SH-SY5Y (cell line): ENCODE measurements around the gene ACOXL.
A peak's percentile ranks its signal among the peaks of the same experiment; 100 is the strongest.

Experiments
- GATA2 ChIP-seq: IDR thresholded peaks from 2 replicates; pipeline ENCODE4 v1.6.1; 2011; ENCODE audit warnings: mild to moderate bottlenecking, low read depth, low read length
- GATA3 ChIP-seq: IDR thresholded peaks from 2 replicates; pipeline ENCODE4 v1.6.1; 2011; ENCODE audit warnings: low read depth, mild to moderate bottlenecking, low read length, moderate library complexity

ACOXL gene

GRCh38 chr2:110744429-110744828, 12.1 kb downstream of the ACOXL start:
- TF ChIP-seq GATA2: no peak
- TF ChIP-seq GATA3: no peak

GRCh38 chr2:110745048-110745447, 12.7 kb downstream of the ACOXL start:
- TF ChIP-seq GATA2 (no peak), GATA3 (no peak)

GRCh38 chr2:110746586-110747521, 14.5 kb downstream of the ACOXL start:
- no peak for TF ChIP-seq GATA2
- TF ChIP-seq GATA3: no peak

GRCh38 chr2:110747522-110748488, 15.4 kb downstream of the ACOXL start:
- TF ChIP-seq GATA3: no peak
- TF ChIP-seq GATA2: no peak

GRCh38 chr2:110748489-110748867, 16.1 kb downstream of the ACOXL start:
- TF ChIP-seq GATA2 (no peak), GATA3 (no peak)

GRCh38 chr2:110751642-110752041, 19.3 kb downstream of the ACOXL start:
- TF ChIP-seq GATA2 (no peak), GATA3 (no peak)

- TF ChIP-seq GATA3 (no peak), GATA2 (no peak)
Measured at GRCh38 chr2:110752871-110753270, 20.5 kb downstream of the ACOXL start.

GRCh38 chr2:110755491-110756078, 23.2 kb downstream of the ACOXL start:
- TF ChIP-seq GATA2: no peak
- no peak for TF ChIP-seq GATA3

- TF ChIP-seq GATA2: no peak
- no peak for TF ChIP-seq GATA3
Measured at GRCh38 chr2:110759411-110759810, 27.0 kb downstream of the ACOXL start.

GRCh38 chr2:110764931-110765330, 32.6 kb downstream of the ACOXL start:
- TF ChIP-seq GATA2 (no peak), GATA3 (no peak)

- no peak for TF ChIP-seq GATA2
- TF ChIP-seq GATA3: no peak
Measured at GRCh38 chr2:110766291-110766690, 33.9 kb downstream of the ACOXL start.

GRCh38 chr2:110768591-110768990, 36.2 kb downstream of the ACOXL start:
- no peak for TF ChIP-seq GATA2
- no peak for TF ChIP-seq GATA3

- TF ChIP-seq GATA2: no peak
- peak; percentile 58; the same call in 1 of the 2 replicates for TF ChIP-seq GATA3
Measured at GRCh38 chr2:110770404-110770958, 38.1 kb downstream of the ACOXL start.

- TF ChIP-seq GATA3 (no peak; the same call in none of the 2 replicates), GATA2 (peak; percentile 86)
Measured at GRCh38 chr2:110770959-110771431, 38.6 kb downstream of the ACOXL start.

- TF ChIP-seq GATA2: no peak
- no peak for TF ChIP-seq GATA3
Measured at GRCh38 chr2:110771547-110772382, 39.4 kb downstream of the ACOXL start.
